Hematopoietic multipotent progenitor cell (in vitro differentiated cells): ENCODE measurements around the gene PRKCA. TPM values are rescaled to one million over a fixed set of nuclear protein-coding genes. Genes with fewer than 3 reads are reported as not detected.
A peak's percentile ranks its signal among the peaks of the same experiment; 100 is the strongest.

Experiments used
- DNase-seq, 3 donors: peaks; one replicate each; pipeline ENCODE4 v3.0.0-alpha.2; 2011 to 2015; ENCODE audit warnings: low read depth in 2 of 3, low spot score in 2 of 3
- total RNA-seq: library from RNA; depleted of rRNA; stranded (reverse); fragments of >200 nt; gene quantifications from one replicate; pipeline ENCODE4 v1.2.3, GENCODE V29; 2012

Gene PRKCA
- total RNA-seq, 1 donor, result 0.54 TPM

GRCh38 chr17:66533572-66533971, 231.2 kb downstream of the PRKCA start:
- DNase-seq, result no peak

DNA sequence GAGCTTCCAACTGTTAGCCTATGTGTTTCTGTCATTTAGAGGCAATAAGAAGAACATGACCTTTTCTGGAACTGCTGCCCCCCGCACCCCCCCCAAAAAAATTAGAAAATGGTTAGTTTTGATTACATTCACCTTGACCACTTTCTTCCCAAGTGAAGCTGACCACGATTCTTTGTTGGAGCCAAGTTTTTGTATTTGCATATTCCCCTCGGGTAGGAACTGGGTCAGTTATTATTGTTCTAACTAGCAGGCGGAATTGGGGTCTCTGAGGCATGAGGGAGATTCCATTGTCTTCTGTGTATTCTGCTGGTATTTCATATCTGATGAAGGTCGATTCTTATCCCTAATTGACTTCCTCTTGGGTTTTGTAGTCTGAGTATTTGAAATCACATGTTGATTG, 231.6 kb downstream of the PRKCA start:
- no peak for DNase-seq

GRCh38 chr17:66535611-66536010, 233.2 kb downstream of the PRKCA start:
- DNase-seq, result no peak

DNA sequence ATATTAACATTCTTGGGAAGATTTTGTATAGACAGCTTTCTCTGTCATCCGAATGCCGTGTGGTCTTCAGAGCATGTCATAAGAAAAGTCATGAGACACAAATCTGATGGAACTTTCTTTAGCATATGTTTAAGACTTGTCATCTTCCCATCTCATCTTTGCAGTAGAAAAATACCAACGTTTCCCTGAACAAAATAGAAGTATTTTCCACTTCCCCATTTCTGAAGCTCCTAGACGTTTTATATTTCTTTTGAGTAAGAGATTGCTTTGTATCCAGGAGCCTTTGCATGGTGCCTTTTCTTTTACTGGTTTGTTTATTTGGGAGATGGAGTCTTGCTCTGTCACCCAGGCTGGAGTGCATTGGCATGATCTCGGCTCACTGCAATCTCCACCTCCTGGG, 235.1 kb downstream of the PRKCA start:
- peak in 1 of 3 donors; percentile 22 for DNase-seq

DNA sequence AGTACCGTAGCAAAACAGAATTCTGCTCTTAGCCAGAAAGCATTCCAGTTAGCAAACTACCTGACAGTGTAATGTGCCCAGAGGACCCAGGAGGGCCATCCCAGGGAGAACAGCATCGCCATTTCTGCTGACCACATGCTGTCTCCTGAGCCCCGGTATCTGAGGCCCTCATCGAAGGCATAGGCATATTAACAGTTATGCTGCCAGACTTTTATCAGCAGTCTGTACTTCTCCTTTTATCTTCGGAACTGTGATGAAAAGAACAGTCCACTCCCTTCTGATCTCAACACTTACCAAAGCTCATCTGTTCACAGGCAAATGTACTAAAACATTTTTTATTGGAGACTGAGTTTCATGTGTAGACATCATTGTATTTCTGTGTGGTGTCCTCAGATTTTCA, 236.4 kb downstream of the PRKCA start:
- DNase-seq, result no peak

GRCh38 chr17:66540131-66540781, 237.8 kb downstream of the PRKCA start:
- no peak for DNase-seq

DNA sequence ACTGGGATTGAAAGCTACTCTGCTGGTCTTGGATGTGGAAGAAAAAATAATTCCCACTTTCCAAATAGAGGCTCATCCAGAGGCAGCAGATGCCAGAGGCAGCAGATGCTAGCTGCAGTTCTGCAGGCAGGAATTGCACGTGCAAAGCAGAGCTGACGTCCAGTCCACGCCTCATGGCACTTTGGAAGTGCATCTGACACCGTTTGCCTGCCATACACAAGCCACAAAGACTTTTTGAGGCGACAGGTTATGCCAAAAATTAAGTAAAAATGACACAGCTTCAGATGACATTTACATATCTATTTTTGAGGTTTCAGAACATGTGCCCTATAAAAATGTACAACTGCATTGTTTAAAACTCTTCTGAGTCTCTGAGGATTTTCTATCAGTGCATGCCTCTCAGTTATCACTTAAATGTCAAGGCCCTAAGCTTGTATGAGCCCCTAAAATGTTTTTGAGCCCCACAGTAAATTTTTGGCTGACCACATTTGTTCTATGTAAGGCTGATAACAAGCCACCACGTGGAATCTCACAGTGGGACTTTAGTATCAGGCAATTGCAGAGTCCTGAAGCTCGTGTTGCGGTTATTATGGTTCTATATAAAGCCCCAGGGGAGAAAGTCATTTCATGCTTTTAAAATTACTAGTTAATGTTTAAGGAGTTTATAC, 239.2 kb downstream of the PRKCA start:
- DNase-seq, result peak in 2 of 3 donors; percentile 12 to 15

GRCh38 chr17:66542129-66542966, 239.9 kb downstream of the PRKCA start:
- DNase-seq, result peak in 2 of 3 donors; percentile 4 to 39

GRCh38 chr17:66542967-66543520, 240.6 kb downstream of the PRKCA start:
- no peak for DNase-seq

GRCh38 chr17:66543526-66543925, 241.1 kb downstream of the PRKCA start:
- DNase-seq, result no peak

GRCh38 chr17:66545918-66546317, 243.5 kb downstream of the PRKCA start:
- no peak for DNase-seq

GRCh38 chr17:66547151-66547865, 244.9 kb downstream of the PRKCA start:
- DNase-seq, result no peak

- DNase-seq, result peak in 2 of 3 donors; percentile 4 to 9
Observed at GRCh38 chr17:66548158-66548557, 245.7 kb downstream of the PRKCA start.

DNA sequence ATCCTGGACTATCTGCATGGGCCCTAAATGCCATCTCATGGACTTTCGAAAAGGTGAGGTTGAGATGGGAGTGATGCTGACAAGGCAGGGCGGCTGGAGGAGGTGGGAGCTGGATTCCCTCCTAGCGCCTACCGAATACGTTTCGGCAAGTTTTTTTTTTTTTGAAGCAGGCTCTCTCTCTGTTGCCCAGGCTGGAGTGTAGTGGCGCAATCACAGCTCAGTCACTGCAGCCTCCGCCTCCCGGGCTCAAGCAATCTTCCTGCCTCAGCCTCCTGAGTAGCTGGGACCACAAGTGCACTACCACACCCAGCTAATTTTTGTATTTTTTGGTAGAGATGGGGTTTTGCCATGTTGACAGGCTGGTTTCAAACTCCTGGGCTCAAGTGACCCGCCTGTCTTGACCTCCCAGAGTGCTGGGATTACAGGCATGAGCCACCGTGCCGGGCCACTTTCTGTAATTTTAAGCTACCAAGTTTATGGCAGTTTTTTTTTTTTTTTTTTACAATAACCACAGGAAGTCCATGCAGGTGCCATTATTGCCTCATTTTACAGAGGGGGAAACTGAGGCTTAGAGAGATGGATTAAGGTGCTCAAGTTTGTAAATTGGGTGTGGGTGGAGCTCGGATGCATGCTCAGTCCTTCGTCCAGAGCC, 246.4 kb downstream of the PRKCA start:
- DNase-seq, result no peak

- DNase-seq, result no peak
Observed at GRCh38 chr17:66549311-66549704, 246.9 kb downstream of the PRKCA start.

DNA sequence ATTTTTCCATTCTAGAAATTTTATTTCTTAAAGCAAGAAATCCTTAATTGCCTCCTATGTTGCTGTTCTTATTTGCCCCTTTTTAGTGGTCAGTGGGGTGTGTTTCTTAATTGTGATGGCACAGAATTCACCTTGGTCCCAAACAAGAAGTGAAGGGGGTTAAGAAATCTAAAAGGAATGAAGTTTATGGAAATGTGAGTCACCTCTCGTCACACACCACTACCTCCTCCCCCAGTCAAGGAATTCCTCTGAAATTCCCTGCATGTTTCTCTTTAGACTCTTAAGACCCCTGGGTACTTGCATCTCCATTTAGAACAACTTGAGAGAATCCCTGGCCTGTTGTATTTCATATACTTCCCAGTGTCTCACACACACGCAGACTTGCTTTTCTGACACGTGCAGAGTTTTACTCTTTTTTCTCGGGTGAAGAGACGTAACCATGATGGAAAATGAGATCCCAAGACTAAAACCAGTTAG, 247.4 kb downstream of the PRKCA start:
- DNase-seq, result no peak

DNA sequence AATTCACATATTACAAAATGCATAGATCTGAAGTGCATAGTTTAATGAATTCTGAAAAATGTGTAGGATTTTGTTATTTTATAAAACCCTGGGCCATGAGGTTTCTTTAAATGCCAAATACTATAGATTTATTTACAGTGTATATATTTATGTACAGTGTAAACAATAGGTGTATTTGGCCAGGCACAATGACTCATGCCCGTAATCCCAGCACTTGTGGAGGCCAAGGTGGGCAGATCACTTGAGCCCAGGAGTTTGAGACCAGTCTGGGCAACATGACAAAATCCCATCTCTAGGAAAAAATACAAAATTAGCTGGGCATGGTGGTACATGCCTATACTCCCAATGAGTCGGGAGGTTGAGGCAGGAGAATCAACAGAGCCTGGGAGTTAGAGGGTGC, 249.4 kb downstream of the PRKCA start:
- no peak for DNase-seq

DNA sequence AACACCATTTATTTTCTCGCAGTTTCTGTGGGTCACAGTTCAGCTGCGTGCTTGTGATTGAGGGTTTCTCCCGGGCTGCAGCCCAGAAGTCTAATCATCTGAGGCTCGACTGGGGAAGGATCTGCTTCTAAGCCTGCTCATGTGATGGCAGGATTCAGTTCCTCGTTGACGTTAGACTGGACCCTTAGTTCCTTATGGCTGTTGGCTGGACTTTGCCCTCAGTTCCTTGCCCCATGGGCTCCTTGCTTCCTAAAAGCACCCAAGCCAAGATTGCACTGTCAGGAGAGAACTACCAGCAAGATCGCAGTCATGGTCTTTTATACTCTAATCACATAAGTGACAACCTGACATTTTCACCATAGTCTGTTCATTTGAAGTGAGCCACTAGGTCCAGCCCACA, 250.0 kb downstream of the PRKCA start:
- DNase-seq, result no peak

- DNase-seq, result no peak
Observed at GRCh38 chr17:66555605-66556004, 253.2 kb downstream of the PRKCA start.

DNA sequence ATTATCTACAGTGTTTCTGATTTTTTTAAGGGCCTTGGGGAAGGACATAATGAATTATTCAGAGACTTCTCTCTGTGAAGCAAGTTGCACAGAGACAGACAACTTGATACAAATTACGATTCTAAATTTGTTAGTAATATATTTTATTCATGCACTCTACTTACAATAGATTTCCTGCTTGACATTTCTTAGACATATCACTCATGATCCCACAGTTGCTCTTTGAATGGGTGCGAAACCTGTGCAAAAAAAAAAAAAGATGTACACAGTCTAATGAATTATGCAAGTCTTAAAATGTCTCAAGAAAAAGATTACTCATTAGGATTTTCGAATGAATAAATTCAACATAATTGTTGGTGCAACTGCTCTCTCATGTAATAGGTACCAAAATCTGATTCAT, 254.8 kb downstream of the PRKCA start:
- no peak for DNase-seq
